DND-41 (cell line): ENCODE measurements around the gene DPF1.
"Not testable (repeated sequence)": the region's sequence is repeated elsewhere in the genome, so short reads cannot be mapped to it uniquely, and the experiment has no call there.

Source experiments
- ATAC-seq: fragments of 200-7000 bp; cut with Tn5 transposase; 3 replicates; pipeline ENCODE4 v1.9.1; 2021; ENCODE audit warnings: low read depth; ENCODE audit not compliant: insufficient read depth
- DNase-seq: peaks from one replicate; pipeline ENCODE4 v3.0.0-alpha.2; 2020
- H2AFZ ChIP-seq: 2 replicates; pipeline ENCODE4 v1.6.0; 2012; ENCODE audit warnings: low read depth, low read length
- H3K27ac ChIP-seq: 2 replicates; pipeline ENCODE4 v1.5.1; 2012; ENCODE audit warnings: low read length, inconsistent platforms
- H3K27me3 ChIP-seq: fragments of 200-600 bp; sonication (generic); 2 replicates; pipeline ENCODE4 v1.6.0; 2012; ENCODE audit warnings: low read length, mild to moderate bottlenecking, inconsistent platforms; ENCODE audit not compliant: insufficient read depth, poor library complexity
- H3K36me3 ChIP-seq: 2 replicates; pipeline ENCODE4 v1.5.1; 2012; ENCODE audit warnings: low read length, inconsistent platforms; ENCODE audit not compliant: insufficient read depth
- H3K4me1 ChIP-seq: 2 replicates; pipeline ENCODE4 v1.5.1; 2012; ENCODE audit warnings: mild to moderate bottlenecking, low read length; ENCODE audit not compliant: insufficient read depth
- H3K4me2 ChIP-seq: 2 replicates; pipeline ENCODE4 v1.6.0; 2012; ENCODE audit warnings: mild to moderate bottlenecking, moderate library complexity, low read length, inconsistent platforms; ENCODE audit not compliant: insufficient read depth
- H3K4me3 ChIP-seq, 2 experiments: fragments of 200-600 bp in 1 of 2; shearing (Covaris generic) in 1 of 2; 2 replicates each; pipeline ENCODE4 v1.5.1; 2012 to 2016; ENCODE audit warnings: inconsistent platforms in 2 of 2, low read length in 2 of 2, mild to moderate bottlenecking in 2 of 2, low read depth in 1 of 2, moderate library complexity in 1 of 2
- H3K79me2 ChIP-seq: 2 replicates; pipeline ENCODE4 v1.6.0; 2012; ENCODE audit warnings: low read length, inconsistent platforms; ENCODE audit not compliant: insufficient read depth
- H3K9ac ChIP-seq: 2 replicates; pipeline ENCODE4 v1.6.0; 2012; ENCODE audit warnings: low read depth, mild to moderate bottlenecking, inconsistent platforms, low read length, moderate library complexity
- H3K9me3 ChIP-seq: 2 replicates; pipeline ENCODE4 v1.5.1; 2012; ENCODE audit warnings: low read length, moderate library complexity, mild to moderate bottlenecking, inconsistent platforms; ENCODE audit not compliant: insufficient read depth, severe bottlenecking
- H4K20me1 ChIP-seq: 2 replicates; pipeline ENCODE4 v1.6.0; 2012; ENCODE audit warnings: low read length; ENCODE audit not compliant: insufficient read depth
- EZH2 ChIP-seq: IDR thresholded peaks from 3 replicates; pipeline ENCODE4 v1.6.1; 2012; ENCODE audit warnings: borderline replicate concordance, low read depth, mild to moderate bottlenecking, moderate library complexity, low read length, inconsistent platforms; ENCODE audit not compliant: severe bottlenecking
- TF ChIP-seq, protein P1 (sequence below): IDR thresholded peaks from 2 replicates; pipeline ENCODE4 v1.5.1; 2012; ENCODE audit warnings: borderline replicate concordance, low read length, moderate library complexity, mild to moderate bottlenecking; ENCODE audit not compliant: poor library complexity, severe bottlenecking; ENCODE audit errors: extremely low read depth

DPF1 gene

DNA sequence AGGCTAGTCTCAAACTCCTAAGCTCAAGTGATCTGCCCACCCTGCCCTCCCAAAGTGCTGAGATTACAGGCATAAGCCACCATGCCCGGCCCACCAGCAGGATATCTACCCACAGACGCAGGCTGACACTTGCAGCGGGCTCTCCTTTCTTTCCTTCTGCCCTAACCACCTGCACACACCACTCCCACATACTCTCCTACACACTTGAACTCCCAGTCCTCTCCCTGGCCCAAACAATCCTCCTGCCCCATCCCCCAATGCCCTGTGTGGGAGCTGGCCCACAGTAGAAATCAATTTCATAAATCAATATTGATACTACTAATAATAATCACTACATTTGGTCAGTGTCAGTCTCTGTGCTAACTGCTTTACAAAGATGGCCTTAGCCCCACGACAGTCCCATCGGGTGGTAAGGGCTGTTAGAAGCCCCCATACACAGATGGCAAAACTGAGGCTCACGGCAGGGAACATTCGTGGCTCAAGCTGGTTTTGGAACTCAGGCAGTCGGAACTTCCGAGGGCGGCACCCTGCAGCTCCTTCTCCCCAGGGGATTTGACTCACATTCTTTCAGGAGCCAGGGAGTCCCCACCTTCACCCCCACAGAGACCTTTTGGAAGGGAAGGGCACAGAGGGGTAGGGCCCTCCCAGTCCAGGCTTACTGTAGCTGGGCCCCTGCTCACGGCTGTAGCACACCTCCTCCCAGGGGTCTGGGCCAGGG lies 3.4 kb upstream of the DPF1 start:
- no peak for ATAC-seq
- no peak overlapping the region for H3K27ac ChIP-seq
- H3K9me3 ChIP-seq = no peaks in the 10 kb centered on the region
- H3K9ac ChIP-seq = no peak overlapping the region
- no peak overlapping the region for H3K4me3 ChIP-seq
- TF ChIP-seq EZH2 = no peak
- TF ChIP-seq, protein P1, sequence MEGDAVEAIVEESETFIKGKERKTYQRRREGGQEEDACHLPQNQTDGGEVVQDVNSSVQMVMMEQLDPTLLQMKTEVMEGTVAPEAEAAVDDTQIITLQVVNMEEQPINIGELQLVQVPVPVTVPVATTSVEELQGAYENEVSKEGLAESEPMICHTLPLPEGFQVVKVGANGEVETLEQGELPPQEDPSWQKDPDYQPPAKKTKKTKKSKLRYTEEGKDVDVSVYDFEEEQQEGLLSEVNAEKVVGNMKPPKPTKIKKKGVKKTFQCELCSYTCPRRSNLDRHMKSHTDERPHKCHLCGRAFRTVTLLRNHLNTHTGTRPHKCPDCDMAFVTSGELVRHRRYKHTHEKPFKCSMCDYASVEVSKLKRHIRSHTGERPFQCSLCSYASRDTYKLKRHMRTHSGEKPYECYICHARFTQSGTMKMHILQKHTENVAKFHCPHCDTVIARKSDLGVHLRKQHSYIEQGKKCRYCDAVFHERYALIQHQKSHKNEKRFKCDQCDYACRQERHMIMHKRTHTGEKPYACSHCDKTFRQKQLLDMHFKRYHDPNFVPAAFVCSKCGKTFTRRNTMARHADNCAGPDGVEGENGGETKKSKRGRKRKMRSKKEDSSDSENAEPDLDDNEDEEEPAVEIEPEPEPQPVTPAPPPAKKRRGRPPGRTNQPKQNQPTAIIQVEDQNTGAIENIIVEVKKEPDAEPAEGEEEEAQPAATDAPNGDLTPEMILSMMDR = no peak
- H2AFZ ChIP-seq = no peak overlapping the region
- H3K4me1 ChIP-seq = no peaks in the 10 kb centered on the region
- H4K20me1 ChIP-seq = no peaks in the 10 kb centered on the region
- no peaks in the 10 kb centered on the region for H3K79me2 ChIP-seq
- H3K4me2 ChIP-seq = no peak overlapping the region
- DNase-seq = no peak
- no peaks in the 10 kb centered on the region for H3K36me3 ChIP-seq
- H3K27me3 ChIP-seq = peaks cover 3% of the 10 kb centered on the region

DNA sequence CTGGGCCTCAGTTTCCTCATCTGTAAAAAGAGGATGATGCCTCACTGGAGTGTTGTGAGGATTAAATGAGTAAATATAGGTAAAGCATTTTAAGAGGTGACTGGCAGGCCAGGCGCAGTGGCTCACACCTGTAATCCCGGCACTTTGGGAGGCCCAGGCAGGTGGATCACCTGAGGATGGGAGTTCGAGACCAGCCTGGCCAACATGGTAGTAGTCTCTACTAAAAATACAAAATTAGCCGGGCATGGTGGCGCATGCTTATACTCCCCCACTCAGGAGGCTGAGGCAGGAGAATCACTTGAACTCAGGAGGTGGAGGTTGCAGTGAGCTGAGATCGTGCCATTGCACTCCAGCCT lies 819 bp upstream of the DPF1 start:
- not testable (repeated sequence) for H3K9me3 ChIP-seq, H3K4me1 ChIP-seq, H3K79me2 ChIP-seq, H4K20me1 ChIP-seq, H3K36me3 ChIP-seq, H3K9ac ChIP-seq, H2AFZ ChIP-seq, H3K4me2 ChIP-seq, ATAC-seq, H3K27me3 ChIP-seq, H3K27ac ChIP-seq, DNase-seq, H3K4me3 ChIP-seq

DNA sequence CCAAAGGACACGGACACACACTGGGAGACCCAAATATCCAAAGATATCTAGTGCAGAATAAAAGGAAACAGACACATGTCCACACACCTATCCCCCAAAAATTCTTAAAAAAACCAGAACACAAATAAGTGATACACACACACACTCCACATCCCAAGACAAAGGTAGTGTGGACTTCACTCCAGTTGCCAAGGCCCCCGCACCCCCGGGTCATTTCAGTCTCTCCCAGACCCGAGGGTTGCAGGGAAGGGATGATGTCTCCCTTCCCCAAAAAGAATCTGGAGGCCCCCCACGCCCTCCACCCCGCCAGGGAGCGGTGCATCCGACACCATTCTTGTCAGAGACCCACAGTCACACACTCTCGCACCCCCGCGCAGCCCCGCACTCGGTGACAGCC lies 407 bp downstream of the DPF1 start:
- H2AFZ ChIP-seq = no peak overlapping the region
- no peak for ATAC-seq

DNA sequence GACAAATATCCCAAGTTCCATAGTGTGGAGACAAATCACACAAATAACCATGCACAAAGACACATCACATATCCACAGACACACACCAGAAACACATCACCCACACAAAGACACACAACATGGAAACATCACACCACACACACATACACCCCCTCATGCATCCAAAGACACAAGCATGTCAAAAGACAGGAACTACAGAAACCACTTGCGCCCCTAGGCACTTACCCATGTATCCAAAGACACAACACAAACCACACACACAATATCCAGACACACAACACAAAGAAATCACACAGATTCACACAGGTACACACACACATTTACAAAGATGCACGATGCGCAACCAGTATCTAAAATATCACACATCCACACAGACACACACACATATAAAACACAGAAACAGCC lies 901 bp downstream of the DPF1 start:
- H2AFZ ChIP-seq = no peak overlapping the region
- no peaks in the 10 kb centered on the region for H3K9me3 ChIP-seq
- H3K4me3 ChIP-seq = no peak overlapping the region
- TF ChIP-seq, protein P1 = no peak
- H3K4me1 ChIP-seq = no peaks in the 10 kb centered on the region
- H3K79me2 ChIP-seq = no peaks in the 10 kb centered on the region
- no peak overlapping the region for H3K4me2 ChIP-seq
- no peak for ATAC-seq
- H3K27ac ChIP-seq = no peak overlapping the region
- no peak for DNase-seq
- no peaks in the 10 kb centered on the region for H4K20me1 ChIP-seq
- no peaks in the 10 kb centered on the region for H3K36me3 ChIP-seq
- H3K9ac ChIP-seq = no peak overlapping the region
- H3K27me3 ChIP-seq = peaks cover 3% of the 10 kb centered on the region

More for the DNA sequence above, 407 bp downstream of the DPF1 start:
- H3K27me3 ChIP-seq = peaks cover 3% of the 10 kb centered on the region
- H3K4me3 ChIP-seq = no peak overlapping the region
- no peak overlapping the region for H3K9ac ChIP-seq
- H3K36me3 ChIP-seq = no peaks in the 10 kb centered on the region
- no peaks in the 10 kb centered on the region for H3K4me1 ChIP-seq
- H3K4me2 ChIP-seq = no peak overlapping the region
- H3K27ac ChIP-seq = no peak overlapping the region
- no peaks in the 10 kb centered on the region for H3K79me2 ChIP-seq
- no peaks in the 10 kb centered on the region for H4K20me1 ChIP-seq
- TF ChIP-seq, protein P1 = no peak
- no peak for TF ChIP-seq EZH2
- H3K9me3 ChIP-seq = no peaks in the 10 kb centered on the region
- no peak for DNase-seq
